ENCODE data around the gene PLXND1.

Gene PLXND1

DNA sequence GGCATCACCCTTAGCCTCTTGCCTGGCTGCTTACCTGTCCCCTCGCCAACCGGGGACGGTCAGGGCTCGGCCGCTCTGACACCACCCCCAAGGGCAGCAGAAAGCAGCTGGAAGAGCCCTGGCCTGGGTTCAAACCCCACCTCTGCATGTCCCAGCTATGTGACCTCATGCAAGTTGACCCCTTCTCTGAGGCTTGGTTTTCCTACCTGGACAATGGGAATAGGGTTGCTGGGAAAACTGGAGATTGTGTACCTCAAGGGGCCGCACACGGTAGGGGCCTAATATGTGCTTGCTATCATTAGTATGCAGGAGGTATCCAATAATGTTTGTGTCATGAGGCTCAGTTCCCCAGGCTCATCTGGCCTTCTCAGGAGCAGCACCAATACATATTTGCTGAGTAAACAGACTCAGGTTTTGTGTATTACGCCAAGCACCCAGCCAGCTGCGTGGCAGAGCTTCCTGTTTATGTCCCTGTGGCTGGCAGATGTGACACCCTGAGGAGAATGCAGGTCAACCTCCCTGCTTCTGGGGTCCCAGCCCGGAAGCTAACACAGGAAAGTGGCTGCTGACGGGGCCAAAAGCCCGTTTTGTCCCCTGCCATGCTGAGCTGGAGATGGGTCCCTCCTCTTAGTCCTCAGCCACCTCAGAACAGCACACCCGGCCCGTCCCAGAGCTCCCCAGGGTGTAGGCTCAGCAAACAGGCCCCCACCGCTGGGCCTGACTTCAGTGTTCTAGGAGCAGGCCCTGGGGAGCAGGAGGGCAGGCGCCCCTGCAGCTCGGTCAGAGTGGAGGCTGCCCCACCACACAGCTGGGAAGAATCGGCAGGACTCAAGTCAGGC lies 29.7 kb downstream of the PLXND1 start:
- Histone ChIP-seq H3K36me3 (ENCODE audit: control insufficient read depth in 1 of 2, insufficient read depth in 2 of 2, low read length in 2 of 2) (peaks cover 0 to 8% of the 10 kb centered on the region in 2 donors), H3K27ac (ENCODE audit: low read depth, low read length) (no peak overlapping the region), H3K4me1 (ENCODE audit: control insufficient read depth in 1 of 2, insufficient read depth in 2 of 2, low read length in 2 of 2) (peaks cover 19 to 24% of the 10 kb centered on the region in 2 donors), H3K9ac (ENCODE audit: low read depth in 1 of 2, low read length in 2 of 2) (peak overlapping the region in 1 of 2 donors; percentile 10), H3K4me3 (ENCODE audit: low read depth in 1 of 2, low read length in 2 of 2) (no peak overlapping the region), H3K9me3 (ENCODE audit: control insufficient read depth in 1 of 2, low read length in 2 of 2) (no peaks in the 10 kb centered on the region), H3K27me3 (ENCODE audit: control insufficient read depth in 1 of 2, insufficient read depth in 2 of 2, low read length in 2 of 2) (no peaks in the 10 kb centered on the region)

DNA sequence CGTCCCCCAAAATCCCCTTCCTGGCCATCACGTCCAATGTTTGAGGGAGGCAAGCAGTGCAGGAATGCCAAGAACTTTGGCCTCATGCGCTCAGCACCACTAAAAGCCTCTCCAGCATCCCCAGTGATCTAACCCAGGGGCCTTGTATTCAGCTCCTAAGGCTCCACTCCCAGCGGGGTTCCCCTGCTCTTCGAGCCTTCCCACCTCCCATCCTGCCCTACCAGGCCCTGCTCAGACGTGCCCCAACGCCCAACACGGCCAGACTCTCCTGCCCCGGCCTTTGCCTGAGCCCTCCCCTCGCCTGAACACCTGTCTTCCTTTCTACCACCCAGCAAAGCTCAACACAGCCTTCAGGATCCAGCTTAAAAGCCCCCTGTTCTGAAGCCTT lies 30.5 kb downstream of the PLXND1 start:
- no peaks in the 10 kb centered on the region for H3K9me3 ChIP-seq (ENCODE audit: control insufficient read depth in 1 of 2, low read length in 2 of 2)
- H3K9ac ChIP-seq (ENCODE audit: low read depth in 1 of 2, low read length in 2 of 2) = no peak overlapping the region
- H3K36me3 ChIP-seq (ENCODE audit: control insufficient read depth in 1 of 2, insufficient read depth in 2 of 2, low read length in 2 of 2) = peaks cover 0 to 8% of the 10 kb centered on the region in 2 donors
- H3K27ac ChIP-seq (ENCODE audit: low read depth, low read length) = no peak overlapping the region
- no peak overlapping the region for H3K4me3 ChIP-seq (ENCODE audit: low read depth in 1 of 2, low read length in 2 of 2)
- peaks cover 19 to 24% of the 10 kb centered on the region in 2 donors for H3K4me1 ChIP-seq (ENCODE audit: control insufficient read depth in 1 of 2, insufficient read depth in 2 of 2, low read length in 2 of 2)
- H3K27me3 ChIP-seq (ENCODE audit: control insufficient read depth in 1 of 2, insufficient read depth in 2 of 2, low read length in 2 of 2) = no peaks in the 10 kb centered on the region

GRCh38 chr3:129575233-129575996 lies 31.1 kb downstream of the PLXND1 start:
- H3K9ac ChIP-seq (ENCODE audit: low read depth in 1 of 2, low read length in 2 of 2) = no peak overlapping the region
- H3K9me3 ChIP-seq (ENCODE audit: control insufficient read depth in 1 of 2, low read length in 2 of 2) = no peaks in the 10 kb centered on the region
- H3K4me3 ChIP-seq (ENCODE audit: low read depth in 1 of 2, low read length in 2 of 2) = no peak overlapping the region
- H3K4me1 ChIP-seq (ENCODE audit: control insufficient read depth in 1 of 2, insufficient read depth in 2 of 2, low read length in 2 of 2) = peaks cover 19 to 24% of the 10 kb centered on the region in 2 donors
- H3K27ac ChIP-seq (ENCODE audit: low read depth, low read length) = no peak overlapping the region
- H3K27me3 ChIP-seq (ENCODE audit: control insufficient read depth in 1 of 2, insufficient read depth in 2 of 2, low read length in 2 of 2) = no peaks in the 10 kb centered on the region
- peaks cover 0 to 13% of the 10 kb centered on the region in 2 donors for H3K36me3 ChIP-seq (ENCODE audit: control insufficient read depth in 1 of 2, insufficient read depth in 2 of 2, low read length in 2 of 2)

GRCh38 chr3:129574206-129574605 lies 32.3 kb downstream of the PLXND1 start:
- H3K9me3 ChIP-seq (ENCODE audit: control insufficient read depth in 1 of 2, low read length in 2 of 2) = no peaks in the 10 kb centered on the region
- no peak overlapping the region for H3K27ac ChIP-seq (ENCODE audit: low read depth, low read length)
- H3K4me3 ChIP-seq (ENCODE audit: low read depth in 1 of 2, low read length in 2 of 2) = no peak overlapping the region
- no peaks in the 10 kb centered on the region for H3K27me3 ChIP-seq (ENCODE audit: control insufficient read depth in 1 of 2, insufficient read depth in 2 of 2, low read length in 2 of 2)
- peaks cover 19 to 24% of the 10 kb centered on the region in 2 donors for H3K4me1 ChIP-seq (ENCODE audit: control insufficient read depth in 1 of 2, insufficient read depth in 2 of 2, low read length in 2 of 2)
- no peak overlapping the region for H3K9ac ChIP-seq (ENCODE audit: low read depth in 1 of 2, low read length in 2 of 2)
- H3K36me3 ChIP-seq (ENCODE audit: control insufficient read depth in 1 of 2, insufficient read depth in 2 of 2, low read length in 2 of 2) = peaks cover 0 to 20% of the 10 kb centered on the region in 2 donors

DNA sequence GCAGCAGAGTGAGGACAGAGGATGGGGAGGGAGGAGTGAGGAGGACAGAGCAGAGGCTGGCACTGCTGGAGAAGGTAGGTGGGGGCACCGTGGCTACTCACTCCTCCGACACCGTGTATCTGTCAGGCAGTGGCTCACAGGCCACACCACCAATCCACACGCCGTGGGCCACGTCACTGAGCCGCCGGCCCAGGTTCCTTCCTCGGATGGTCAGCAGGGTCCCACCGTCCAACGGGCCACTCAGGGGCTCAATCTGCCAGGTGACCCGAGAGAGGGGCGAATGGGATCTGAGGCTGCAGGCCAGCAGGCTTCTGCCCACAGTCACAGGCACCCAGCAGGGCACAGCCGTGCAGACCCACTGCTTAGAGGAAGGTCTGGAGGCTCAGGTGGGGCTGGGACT lies 33.0 kb downstream of the PLXND1 start:
- peaks cover 18 to 21% of the 10 kb centered on the region in 2 donors for H3K4me1 ChIP-seq (ENCODE audit: control insufficient read depth in 1 of 2, insufficient read depth in 2 of 2, low read length in 2 of 2)
- H3K27ac ChIP-seq (ENCODE audit: low read depth, low read length) = no peak overlapping the region
- H3K4me3 ChIP-seq (ENCODE audit: low read depth in 1 of 2, low read length in 2 of 2) = no peak overlapping the region
- no peaks in the 10 kb centered on the region for H3K9me3 ChIP-seq (ENCODE audit: control insufficient read depth in 1 of 2, low read length in 2 of 2)
- H3K9ac ChIP-seq (ENCODE audit: low read depth in 1 of 2, low read length in 2 of 2) = no peak overlapping the region
- H3K36me3 ChIP-seq (ENCODE audit: control insufficient read depth in 1 of 2, insufficient read depth in 2 of 2, low read length in 2 of 2) = peaks cover 0 to 20% of the 10 kb centered on the region in 2 donors
- no peaks in the 10 kb centered on the region for H3K27me3 ChIP-seq (ENCODE audit: control insufficient read depth in 1 of 2, insufficient read depth in 2 of 2, low read length in 2 of 2)

GRCh38 chr3:129572603-129573002 lies 33.9 kb downstream of the PLXND1 start:
- H3K9ac ChIP-seq (ENCODE audit: low read depth in 1 of 2, low read length in 2 of 2) = no peak overlapping the region
- no peaks in the 10 kb centered on the region for H3K9me3 ChIP-seq (ENCODE audit: control insufficient read depth in 1 of 2, low read length in 2 of 2)
- H3K4me1 ChIP-seq (ENCODE audit: control insufficient read depth in 1 of 2, insufficient read depth in 2 of 2, low read length in 2 of 2) = peaks cover 9 to 12% of the 10 kb centered on the region in 2 donors
- no peak overlapping the region for H3K4me3 ChIP-seq (ENCODE audit: low read depth in 1 of 2, low read length in 2 of 2)
- H3K27ac ChIP-seq (ENCODE audit: low read depth, low read length) = no peak overlapping the region
- peaks cover 0 to 20% of the 10 kb centered on the region in 2 donors for H3K36me3 ChIP-seq (ENCODE audit: control insufficient read depth in 1 of 2, insufficient read depth in 2 of 2, low read length in 2 of 2)
- no peaks in the 10 kb centered on the region for H3K27me3 ChIP-seq (ENCODE audit: control insufficient read depth in 1 of 2, insufficient read depth in 2 of 2, low read length in 2 of 2)

GRCh38 chr3:129571605-129572547 lies 34.6 kb downstream of the PLXND1 start:
- H3K27ac ChIP-seq (ENCODE audit: low read depth, low read length) = no peak overlapping the region
- peaks cover 0 to 20% of the 10 kb centered on the region in 2 donors for H3K36me3 ChIP-seq (ENCODE audit: control insufficient read depth in 1 of 2, insufficient read depth in 2 of 2, low read length in 2 of 2)
- H3K9me3 ChIP-seq (ENCODE audit: control insufficient read depth in 1 of 2, low read length in 2 of 2) = no peaks in the 10 kb centered on the region
- peaks cover 7% of the 10 kb centered on the region in 2 donors for H3K4me1 ChIP-seq (ENCODE audit: control insufficient read depth in 1 of 2, insufficient read depth in 2 of 2, low read length in 2 of 2)
- H3K4me3 ChIP-seq (ENCODE audit: low read depth in 1 of 2, low read length in 2 of 2) = no peak overlapping the region
- no peaks in the 10 kb centered on the region for H3K27me3 ChIP-seq (ENCODE audit: control insufficient read depth in 1 of 2, insufficient read depth in 2 of 2, low read length in 2 of 2)
- no peak overlapping the region for H3K9ac ChIP-seq (ENCODE audit: low read depth in 1 of 2, low read length in 2 of 2)

DNA sequence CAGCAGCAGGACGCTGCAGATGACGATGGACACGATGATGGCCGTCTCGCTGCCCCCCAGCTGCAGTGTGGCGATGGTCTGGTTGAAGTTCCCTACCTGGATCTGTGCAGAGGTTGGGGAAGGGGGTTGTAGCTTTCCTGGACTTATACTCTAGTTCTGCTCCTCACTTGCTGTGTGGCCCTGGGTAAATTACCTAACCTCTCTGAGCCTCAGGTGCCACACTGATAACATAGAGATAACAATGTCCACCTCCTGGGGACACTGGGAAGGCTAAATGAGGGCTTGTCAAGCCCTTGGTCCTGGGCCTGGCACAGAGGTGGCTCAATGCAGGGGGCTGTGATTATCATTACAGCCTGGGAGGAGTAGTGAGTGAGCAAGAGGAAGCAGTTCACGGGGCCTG lies 36.6 kb downstream of the PLXND1 start:
- Histone ChIP-seq H3K4me3 (ENCODE audit: low read depth in 1 of 2, low read length in 2 of 2) (no peak overlapping the region), H3K36me3 (ENCODE audit: control insufficient read depth in 1 of 2, insufficient read depth in 2 of 2, low read length in 2 of 2) (peaks cover 0 to 21% of the 10 kb centered on the region in 2 donors), H3K27ac (ENCODE audit: low read depth, low read length) (no peak overlapping the region), H3K9ac (ENCODE audit: low read depth in 1 of 2, low read length in 2 of 2) (no peak overlapping the region), H3K9me3 (ENCODE audit: control insufficient read depth in 1 of 2, low read length in 2 of 2) (no peaks in the 10 kb centered on the region), H3K27me3 (ENCODE audit: control insufficient read depth in 1 of 2, insufficient read depth in 2 of 2, low read length in 2 of 2) (no peaks in the 10 kb centered on the region), H3K4me1 (ENCODE audit: control insufficient read depth in 1 of 2, insufficient read depth in 2 of 2, low read length in 2 of 2) (peaks cover 0 to 3% of the 10 kb centered on the region in 2 donors)

DNA sequence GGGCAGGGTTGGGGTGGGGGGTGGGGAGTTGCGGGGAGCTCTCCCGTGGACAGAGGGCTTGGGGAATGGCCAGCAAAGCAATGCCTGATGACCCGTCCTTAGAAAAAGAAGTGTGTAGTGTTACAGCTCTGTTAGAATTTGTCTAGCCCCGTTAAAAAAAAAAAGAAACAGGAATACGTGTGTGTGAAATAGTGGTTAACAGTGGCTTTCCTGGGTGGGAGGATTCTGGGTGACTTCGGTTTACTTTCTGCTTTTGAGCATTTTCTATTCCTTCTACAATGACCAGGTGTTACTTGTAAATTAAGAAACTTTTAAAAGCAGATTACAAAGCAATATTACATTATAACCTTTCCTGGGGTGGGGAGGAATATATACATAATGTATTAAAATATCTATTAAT lies 38.5 kb downstream of the PLXND1 start:
- H3K27me3 ChIP-seq (ENCODE audit: control insufficient read depth in 1 of 2, insufficient read depth in 2 of 2, low read length in 2 of 2) = no peaks in the 10 kb centered on the region
- H3K27ac ChIP-seq (ENCODE audit: low read depth, low read length) = no peak overlapping the region
- H3K9ac ChIP-seq (ENCODE audit: low read depth in 1 of 2, low read length in 2 of 2) = no peak overlapping the region
- no peaks in the 10 kb centered on the region for H3K9me3 ChIP-seq (ENCODE audit: control insufficient read depth in 1 of 2, low read length in 2 of 2)
- no peak overlapping the region for H3K4me3 ChIP-seq (ENCODE audit: low read depth in 1 of 2, low read length in 2 of 2)
- peaks cover 0 to 22% of the 10 kb centered on the region in 2 donors for H3K36me3 ChIP-seq (ENCODE audit: control insufficient read depth in 1 of 2, insufficient read depth in 2 of 2, low read length in 2 of 2)
- peaks cover 0 to 3% of the 10 kb centered on the region in 2 donors for H3K4me1 ChIP-seq (ENCODE audit: control insufficient read depth in 1 of 2, insufficient read depth in 2 of 2, low read length in 2 of 2)
